ENCODE measurements around the gene LRCH1. TPM values are rescaled to one million over a fixed set of nuclear protein-coding genes. Genes with fewer than 3 reads are reported as not detected.
A peak's percentile ranks its signal among the peaks of the same experiment; 100 is the strongest.

The LRCH1 gene, protein sequence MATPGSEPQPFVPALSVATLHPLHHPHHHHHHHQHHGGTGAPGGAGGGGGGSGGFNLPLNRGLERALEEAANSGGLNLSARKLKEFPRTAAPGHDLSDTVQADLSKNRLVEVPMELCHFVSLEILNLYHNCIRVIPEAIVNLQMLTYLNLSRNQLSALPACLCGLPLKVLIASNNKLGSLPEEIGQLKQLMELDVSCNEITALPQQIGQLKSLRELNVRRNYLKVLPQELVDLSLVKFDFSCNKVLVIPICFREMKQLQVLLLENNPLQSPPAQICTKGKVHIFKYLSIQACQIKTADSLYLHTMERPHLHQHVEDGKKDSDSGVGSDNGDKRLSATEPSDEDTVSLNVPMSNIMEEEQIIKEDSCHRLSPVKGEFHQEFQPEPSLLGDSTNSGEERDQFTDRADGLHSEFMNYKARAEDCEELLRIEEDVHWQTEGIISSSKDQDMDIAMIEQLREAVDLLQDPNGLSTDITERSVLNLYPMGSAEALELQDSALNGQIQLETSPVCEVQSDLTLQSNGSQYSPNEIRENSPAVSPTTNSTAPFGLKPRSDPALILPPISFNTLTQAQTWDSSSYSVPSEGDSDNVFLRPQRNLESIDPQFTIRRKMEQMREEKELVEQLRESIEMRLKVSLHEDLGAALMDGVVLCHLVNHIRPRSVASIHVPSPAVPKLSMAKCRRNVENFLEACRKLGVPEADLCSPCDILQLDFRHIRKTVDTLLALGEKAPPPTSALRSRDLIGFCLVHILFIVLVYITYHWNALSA
- polyA plus RNA-seq (2013, experiment 1 of 2) = 8.2 TPM
- 7.9 TPM for polyA plus RNA-seq (2013, experiment 2 of 2)

- Histone ChIP-seq H2BK15ac (ENCODE audit: low read depth, poor library complexity, severe bottlenecking) (peak within 1 kb of the TSS; percentile 92), H4K91ac (ENCODE audit: low read length) (peak within 1 kb of the TSS; percentile 55), H3K9ac (ENCODE audit: low read length) (peak within 1 kb of the TSS; percentile 96), H2BK5ac (ENCODE audit: low read depth, low read length, poor library complexity, severe bottlenecking) (peak within 1 kb of the TSS; percentile 78), H3K27me3 (ENCODE audit: control insufficient read depth in 1 of 2, insufficient read depth in 1 of 2, low read length in 2 of 2) (no peaks in the 10 kb centered on the region), H2BK120ac (ENCODE audit: low read depth, low read length) (peak within 1 kb of the TSS; percentile 96), H3K4ac (ENCODE audit: low read depth in 1 of 2, low read length in 2 of 2) (peak within 1 kb of the TSS; percentile 19 to 78), H2BK12ac (ENCODE audit: low read length in 2 of 2) (peak within 1 kb of the TSS; percentile 50 to 83), H3K4me2 (ENCODE audit: low read length, poor library complexity, severe bottlenecking) (peak within 1 kb of the TSS; percentile 91), H3K9me3 (ENCODE audit: control insufficient read depth, low read length) (no peaks in the 10 kb centered on the region), H3K27ac (ENCODE audit: low read length, poor library complexity, severe bottlenecking) (peak within 1 kb of the TSS; percentile 59), H3K23ac (ENCODE audit: low read length in 2 of 2) (peak within 1 kb of the TSS in 1 of 2 experiments; percentile 81), H3K4me3 (ENCODE audit: insufficient read depth in 1 of 2, low read depth in 1 of 2, low read length in 2 of 2) (peak within 1 kb of the TSS; percentile 86 to 98), H3K36me3 (ENCODE audit: control insufficient read depth in 1 of 2, insufficient read depth in 2 of 2, low read depth in 1 of 2, low read length in 2 of 2) (no peaks in the 10 kb centered on the region), H2AK5ac (ENCODE audit: low read length, severe bottlenecking) (peak within 1 kb of the TSS; percentile 1), H3K4me1 (ENCODE audit: control insufficient read depth, insufficient read depth, low read depth, low read length) (peaks cover 7% of the 10 kb centered on the region), H3K79me1 (replicated peaks; ENCODE audit: low read length, poor library complexity, severe bottlenecking) (peaks cover 4% of the 10 kb centered on the region), H2AFZ (ENCODE audit: low read depth, low read length) (peak within 1 kb of the TSS; percentile 67), H4K8ac (ENCODE audit: low read length) (peak within 1 kb of the TSS; percentile 35), H3K14ac (ENCODE audit: low read length in 2 of 2) (peak within 1 kb of the TSS in 1 of 2 experiments; percentile 95), H3K18ac (ENCODE audit: low read depth in 1 of 2, low read length in 2 of 2) (peak within 1 kb of the TSS; percentile 88 to 96)
- peak; percentile 94 for DNase-seq
- under 1% methylated on average over 33 of the region's 66 CpGs for WGBS
These were observed at the start of gene LRCH1 for GRCh38 chr13:46552889-46553520. LRCH1 (plus strand) TSS chr13:46553170; CDS start chr13:46553397, 227 bp downstream.

DNA sequence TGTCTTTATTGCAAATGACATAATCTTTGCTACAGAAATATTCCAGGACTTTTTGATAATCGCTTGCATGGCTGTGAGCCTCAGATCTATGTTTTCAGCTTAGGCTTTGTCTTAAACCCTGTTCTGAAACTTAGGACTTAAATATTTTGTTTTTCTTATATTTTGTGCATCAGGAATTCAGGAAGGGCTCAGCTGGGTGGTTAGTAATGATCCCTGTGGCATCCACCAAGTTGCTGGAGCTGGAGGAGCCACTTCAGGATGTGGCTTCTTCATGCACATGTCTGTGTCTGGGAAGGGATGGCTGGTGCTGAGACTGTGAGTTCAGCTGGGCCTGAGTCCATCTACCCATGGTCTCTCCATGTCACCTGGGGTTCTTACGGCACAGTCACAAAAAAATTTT is 48.9 kb upstream of the LRCH1 start:
- H2AFZ ChIP-seq (ENCODE audit: low read depth, low read length) = no peak overlapping the region
- WGBS = 100% methylated on average over 1 of the region's 2 CpGs

DNA sequence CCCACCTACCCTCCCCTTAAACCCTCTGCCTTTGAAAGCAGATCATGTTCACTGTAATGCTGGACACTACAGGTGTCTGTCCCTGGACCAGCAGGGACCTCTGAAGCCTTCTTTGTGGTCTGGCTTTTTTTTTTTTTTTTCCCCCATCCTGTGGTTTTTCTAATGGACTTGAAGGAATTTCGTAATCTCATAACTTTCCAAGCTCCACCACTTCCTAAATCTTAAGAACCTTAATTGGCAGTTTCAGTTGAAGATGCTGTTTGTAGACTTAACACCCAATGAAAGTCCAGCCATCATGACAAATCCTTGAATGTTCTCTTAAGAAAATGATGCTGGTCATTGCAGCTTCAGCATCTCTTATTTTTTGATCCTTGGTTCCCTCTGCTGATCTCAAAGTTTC is 45.0 kb upstream of the LRCH1 start:
- no peak overlapping the region for H2AK5ac ChIP-seq (ENCODE audit: low read length, severe bottlenecking)
- H3K27me3 ChIP-seq (ENCODE audit: control insufficient read depth in 1 of 2, insufficient read depth in 1 of 2, low read length in 2 of 2) = peaks cover 0 to 3% of the 10 kb centered on the region in 2 experiments
- H3K4me1 ChIP-seq (ENCODE audit: control insufficient read depth, insufficient read depth, low read depth, low read length) = no peaks in the 10 kb centered on the region
- H2BK15ac ChIP-seq (ENCODE audit: low read depth, poor library complexity, severe bottlenecking) = no peak overlapping the region
- H2BK12ac ChIP-seq (ENCODE audit: low read length in 2 of 2) = no peak overlapping the region
- H3K14ac ChIP-seq (ENCODE audit: low read length in 2 of 2) = no peak overlapping the region
- no peaks in the 10 kb centered on the region for H3K79me1 ChIP-seq (replicated peaks; ENCODE audit: low read length, poor library complexity, severe bottlenecking)
- no peak overlapping the region for H2BK120ac ChIP-seq (ENCODE audit: low read depth, low read length)
- no peak overlapping the region for H3K23ac ChIP-seq (ENCODE audit: low read length in 2 of 2)
- H3K4me3 ChIP-seq (ENCODE audit: insufficient read depth in 1 of 2, low read depth in 1 of 2, low read length in 2 of 2) = no peak overlapping the region
- no peak overlapping the region for H3K27ac ChIP-seq (ENCODE audit: low read length, poor library complexity, severe bottlenecking)
- no peak overlapping the region for H4K91ac ChIP-seq (ENCODE audit: low read length)
- no peak overlapping the region for H3K4me2 ChIP-seq (ENCODE audit: low read length, poor library complexity, severe bottlenecking)
- no peaks in the 10 kb centered on the region for H3K36me3 ChIP-seq (ENCODE audit: control insufficient read depth in 1 of 2, insufficient read depth in 2 of 2, low read depth in 1 of 2, low read length in 2 of 2)
- H3K9me3 ChIP-seq (ENCODE audit: control insufficient read depth, low read length) = peaks cover 5% of the 10 kb centered on the region
- 80% methylated on average over 1 of the region's 1 CpG for WGBS
- no peak overlapping the region for H4K8ac ChIP-seq (ENCODE audit: low read length)
- no peak overlapping the region for H3K18ac ChIP-seq (ENCODE audit: low read depth in 1 of 2, low read length in 2 of 2)
- no peak overlapping the region for H3K9ac ChIP-seq (ENCODE audit: low read length)
- H3K4ac ChIP-seq (ENCODE audit: low read depth in 1 of 2, low read length in 2 of 2) = no peak overlapping the region
- DNase-seq = peak; percentile 17
- no peak overlapping the region for H2AFZ ChIP-seq (ENCODE audit: low read depth, low read length)
- H2BK5ac ChIP-seq (ENCODE audit: low read depth, low read length, poor library complexity, severe bottlenecking) = no peak overlapping the region

More for the DNA sequence above, 48.9 kb upstream of the LRCH1 start:
- no peak overlapping the region for H2BK5ac ChIP-seq (ENCODE audit: low read depth, low read length, poor library complexity, severe bottlenecking)
- peaks cover 5% of the 10 kb centered on the region for H3K9me3 ChIP-seq (ENCODE audit: control insufficient read depth, low read length)
- H2BK120ac ChIP-seq (ENCODE audit: low read depth, low read length) = no peak overlapping the region
- H2BK15ac ChIP-seq (ENCODE audit: low read depth, poor library complexity, severe bottlenecking) = no peak overlapping the region
- no peak overlapping the region for H3K18ac ChIP-seq (ENCODE audit: low read depth in 1 of 2, low read length in 2 of 2)
- H3K27ac ChIP-seq (ENCODE audit: low read length, poor library complexity, severe bottlenecking) = no peak overlapping the region
- H3K4ac ChIP-seq (ENCODE audit: low read depth in 1 of 2, low read length in 2 of 2) = no peak overlapping the region
- H2AK5ac ChIP-seq (ENCODE audit: low read length, severe bottlenecking) = no peak overlapping the region
- no peaks in the 10 kb centered on the region for H3K27me3 ChIP-seq (ENCODE audit: control insufficient read depth in 1 of 2, insufficient read depth in 1 of 2, low read length in 2 of 2)
- no peak overlapping the region for H2BK12ac ChIP-seq (ENCODE audit: low read length in 2 of 2)
- no peak overlapping the region for H4K91ac ChIP-seq (ENCODE audit: low read length)
- no peak overlapping the region for H3K14ac ChIP-seq (ENCODE audit: low read length in 2 of 2)
- DNase-seq = no peak
- H4K8ac ChIP-seq (ENCODE audit: low read length) = no peak overlapping the region
- no peak overlapping the region for H3K9ac ChIP-seq (ENCODE audit: low read length)
- no peak overlapping the region for H3K4me3 ChIP-seq (ENCODE audit: insufficient read depth in 1 of 2, low read depth in 1 of 2, low read length in 2 of 2)
- no peaks in the 10 kb centered on the region for H3K36me3 ChIP-seq (ENCODE audit: control insufficient read depth in 1 of 2, insufficient read depth in 2 of 2, low read depth in 1 of 2, low read length in 2 of 2)
- no peak overlapping the region for H3K23ac ChIP-seq (ENCODE audit: low read length in 2 of 2)
- no peaks in the 10 kb centered on the region for H3K79me1 ChIP-seq (replicated peaks; ENCODE audit: low read length, poor library complexity, severe bottlenecking)
- no peak overlapping the region for H3K4me2 ChIP-seq (ENCODE audit: low read length, poor library complexity, severe bottlenecking)
- no peaks in the 10 kb centered on the region for H3K4me1 ChIP-seq (ENCODE audit: control insufficient read depth, insufficient read depth, low read depth, low read length)
